ENCODE data around the gene SCN8A.

- TF ChIP-seq CTCF (IDR thresholded peaks at IDR 0.05), result no peak
- no peak for TF ChIP-seq POLR2A (IDR thresholded peaks at IDR 0.05)
These were observed 161.3 kb downstream of the SCN8A start for GRCh38 chr12:51752234-51752889.

Data from prostate gland (tissue), 2 donors.